ENCODE measurements around the gene CABLES2.
A peak's percentile ranks its signal among the peaks of the same experiment; 100 is the strongest.
"Not testable (repeated sequence)": the region's sequence is repeated elsewhere in the genome, so short reads cannot be mapped to it uniquely, and the experiment has no call there.

CABLES2 gene

DNA sequence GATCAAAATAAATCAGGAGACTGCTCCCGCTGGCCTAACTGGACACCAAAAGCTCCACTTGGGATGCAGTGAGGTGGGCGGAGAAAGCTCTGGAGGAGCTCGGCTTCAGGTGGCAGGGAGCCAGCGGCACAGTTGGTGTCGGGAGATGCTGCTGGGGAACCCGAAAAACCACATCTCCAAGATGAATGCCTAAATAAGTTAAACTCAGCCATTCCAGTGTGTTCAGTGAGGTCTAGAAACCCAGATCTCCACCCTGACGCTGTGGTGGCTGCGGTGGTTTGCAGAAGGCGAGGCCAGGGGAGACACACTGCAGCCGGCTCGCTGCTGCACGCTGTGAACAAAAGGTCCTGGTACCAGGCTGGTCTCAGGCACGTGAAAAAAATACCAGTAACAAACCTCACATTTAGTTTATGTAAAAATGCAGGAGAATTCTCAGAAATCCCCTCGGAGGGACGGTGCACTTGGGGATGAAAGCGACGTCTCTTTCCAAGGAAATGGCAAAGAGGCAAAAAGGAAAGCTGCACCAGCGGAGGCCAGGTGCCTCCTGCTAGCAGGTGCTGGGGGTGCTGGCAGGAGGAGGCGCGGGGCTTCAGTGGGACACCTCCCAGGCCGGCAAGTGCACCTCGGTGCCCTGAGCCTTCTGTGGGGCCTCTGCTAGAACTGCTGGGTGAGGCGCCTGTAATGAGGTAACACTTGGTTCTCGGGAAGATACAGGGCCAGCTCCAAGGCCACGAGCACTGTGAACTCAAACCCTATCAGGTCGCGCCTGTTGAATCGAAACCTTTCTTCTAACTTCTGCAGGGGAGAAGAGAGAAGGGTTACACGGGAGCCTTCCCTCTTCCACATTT, 16.5 kb downstream of the CABLES2 start:
- DNase-seq (no peak), ATAC-seq (no peak)

DNA sequence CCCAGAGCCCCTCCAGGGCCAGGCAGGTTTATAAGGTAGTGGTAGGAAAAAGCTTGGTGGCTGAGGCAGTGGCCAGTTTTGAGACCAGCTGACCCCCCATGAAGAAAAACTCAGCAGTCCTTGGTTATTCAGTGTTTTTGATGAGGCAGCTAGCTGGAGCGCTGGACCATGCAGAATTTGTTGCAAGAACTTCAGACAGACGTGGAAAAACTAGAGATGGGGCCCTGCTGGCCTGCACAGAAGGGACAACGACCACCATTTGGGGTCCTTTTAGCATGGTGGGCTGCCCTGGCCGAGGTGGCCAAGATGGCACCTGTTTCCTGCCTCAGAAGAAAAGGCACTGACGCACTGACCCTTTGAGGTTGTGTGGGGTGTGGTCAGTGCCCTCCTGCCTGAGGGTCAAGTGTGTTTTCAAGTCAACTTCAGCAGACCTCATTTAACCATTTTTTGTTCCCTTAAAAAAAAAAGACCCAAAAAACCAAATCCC, 17.4 kb downstream of the CABLES2 start:
- DNase-seq (no peak), ATAC-seq (no peak)

DNA sequence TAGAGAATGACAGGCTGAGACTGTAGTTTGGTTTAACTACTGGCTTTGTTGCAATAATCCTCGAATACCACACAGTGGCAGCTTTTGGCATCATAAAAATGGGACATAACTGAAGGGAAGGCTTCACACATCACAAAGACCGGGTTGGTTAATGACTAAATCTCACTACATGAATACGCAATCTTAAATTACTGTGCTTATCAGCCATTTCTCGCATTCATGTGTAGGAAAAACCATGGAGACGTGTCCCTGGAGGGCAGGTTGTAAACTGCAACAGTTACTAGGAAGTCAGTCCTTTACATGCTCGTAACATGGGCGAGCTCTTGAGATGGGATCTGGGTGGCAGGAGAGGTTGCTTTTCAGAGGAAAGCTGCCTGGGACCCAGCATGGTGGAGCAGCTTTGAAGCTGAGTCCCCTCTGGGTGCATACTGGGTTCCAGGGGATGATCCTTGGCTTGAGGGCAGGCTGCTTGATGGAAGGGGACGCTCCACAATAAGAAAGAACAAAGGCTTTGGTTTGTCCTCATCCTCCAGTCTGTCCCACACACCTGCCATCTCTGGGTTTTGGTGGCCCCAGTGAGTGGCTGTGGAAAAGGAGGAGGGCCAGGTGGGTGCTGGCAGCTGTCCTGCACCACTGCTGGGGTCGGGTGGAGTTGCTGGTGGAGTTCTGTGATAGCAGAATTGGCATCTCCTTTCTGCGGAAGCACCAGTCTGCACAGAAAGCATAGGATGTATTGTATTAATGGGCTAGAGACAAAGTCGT, 18.1 kb downstream of the CABLES2 start:
- ATAC-seq (no peak), DNase-seq (no peak)

DNA sequence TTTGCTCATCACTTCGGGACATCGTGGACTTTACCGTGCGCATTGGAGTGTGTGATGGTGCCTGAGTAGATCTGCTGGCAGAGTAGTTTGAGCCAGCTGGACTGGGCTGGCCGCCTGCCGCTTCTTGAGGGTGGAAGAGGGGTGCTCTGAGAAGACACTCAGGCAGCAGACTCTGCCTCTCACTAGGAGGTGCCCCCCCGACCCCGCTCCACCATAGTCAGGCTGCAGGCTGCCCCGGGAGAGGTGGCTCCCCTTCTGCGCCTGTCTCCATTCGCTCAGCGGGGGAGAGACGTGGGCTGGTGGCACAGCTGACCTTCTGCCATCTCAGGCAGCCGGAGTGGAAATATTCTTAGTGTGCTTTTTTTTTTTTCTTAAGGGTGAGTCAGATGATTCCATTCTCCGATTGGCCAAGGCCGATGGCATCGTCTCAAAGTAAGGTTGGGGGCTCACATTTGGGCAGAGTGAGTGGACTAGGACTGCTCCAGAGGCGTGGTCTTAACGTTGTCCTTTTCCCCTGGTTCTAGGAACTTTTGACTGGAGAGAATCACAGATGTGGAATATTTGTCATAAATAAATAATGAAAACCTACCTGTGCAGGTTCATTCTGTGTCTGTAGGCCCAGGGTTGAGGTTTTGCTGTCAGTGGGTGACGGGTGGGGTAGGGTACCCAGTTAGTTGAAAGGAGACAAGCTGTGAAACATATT, 19.0 kb downstream of the CABLES2 start:
- ATAC-seq, result no peak
- DNase-seq, result peak; percentile 47

DNA sequence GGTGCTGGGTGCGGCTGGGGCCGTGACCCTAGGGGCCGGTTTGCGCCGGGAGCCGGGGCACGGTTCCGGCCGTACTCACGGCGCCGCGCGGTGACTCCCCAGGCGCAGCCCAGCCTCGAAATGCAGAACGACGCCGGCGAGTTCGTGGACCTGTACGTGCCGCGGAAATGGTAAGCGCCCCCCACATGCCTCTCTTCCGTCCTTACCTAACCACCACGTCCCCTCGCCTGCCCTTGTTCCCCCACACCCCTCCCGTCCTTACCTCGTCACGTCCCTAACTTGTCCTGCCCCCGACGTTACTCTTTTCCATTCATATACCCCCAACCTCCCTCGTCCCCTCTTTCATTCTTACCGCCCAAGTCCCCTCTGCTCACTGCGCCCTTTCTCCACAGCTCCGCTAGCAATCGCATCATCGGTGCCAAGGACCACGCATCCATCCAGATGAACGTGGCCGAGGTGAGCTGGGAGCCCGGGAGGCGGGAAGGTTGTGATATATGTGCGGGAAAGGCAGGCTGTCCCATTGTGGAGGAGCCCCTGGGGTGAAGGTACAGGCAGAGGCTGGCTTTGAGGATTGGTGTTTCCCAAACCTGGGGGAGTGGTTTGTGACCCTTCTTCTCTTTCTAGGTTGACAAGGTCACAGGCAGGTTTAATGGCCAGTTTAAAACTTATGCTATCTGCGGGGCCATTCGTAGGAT, 19.7 kb downstream of the CABLES2 start:
- no peak for ATAC-seq

DNA sequence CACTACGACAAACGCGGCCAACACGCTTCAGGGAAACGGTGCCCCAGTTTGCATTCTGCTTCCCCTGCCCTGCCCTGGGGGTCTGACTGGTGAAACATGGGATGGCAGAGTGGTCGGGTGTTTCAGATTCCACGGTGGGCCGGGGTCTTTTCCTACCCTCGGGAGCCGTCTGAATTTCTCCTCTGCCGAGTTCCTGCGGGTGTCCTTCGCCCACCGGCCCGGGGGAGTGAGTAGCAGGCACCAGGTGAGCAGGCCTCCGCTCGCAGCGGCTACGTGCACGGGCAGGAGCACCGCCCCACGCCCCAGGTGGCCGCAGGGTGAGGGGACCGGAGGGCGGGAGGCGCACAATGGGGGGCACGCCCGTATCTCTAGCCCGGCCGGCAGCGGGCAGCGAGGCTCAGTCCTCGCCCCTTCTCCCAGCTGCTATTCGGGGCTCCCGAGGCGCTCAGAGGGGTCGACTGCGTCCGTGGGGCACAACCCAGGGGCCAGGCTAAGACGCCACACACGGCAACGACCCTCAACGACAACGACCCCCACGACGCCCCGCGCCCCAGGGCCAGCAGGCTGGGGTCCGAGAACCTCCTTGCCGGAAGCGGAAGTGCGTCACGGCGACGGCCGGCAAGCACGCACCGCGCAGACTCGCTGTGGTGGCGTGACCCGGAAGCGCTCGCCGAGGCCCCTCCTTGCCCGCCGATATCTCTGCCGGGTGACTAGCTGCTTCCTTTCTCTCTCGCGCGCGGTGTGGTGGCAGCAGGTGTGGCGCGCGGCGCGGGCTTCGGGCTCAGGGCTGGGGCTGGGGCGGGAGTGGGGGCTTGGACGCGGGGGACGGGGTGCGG, 20.5 kb downstream of the CABLES2 start, which contains the start of gene RPS21:
Gene RPS21, plus strand, starts transcription at position 721 of the 836 bp plus-strand sequence. CDS start 236 bp downstream, outside the sequence.
- peak; percentile 86 for ATAC-seq
- peak; percentile 94 for DNase-seq

More for the DNA sequence above, 19.7 kb downstream of the CABLES2 start:
- DNase-seq, result no peak

DNA sequence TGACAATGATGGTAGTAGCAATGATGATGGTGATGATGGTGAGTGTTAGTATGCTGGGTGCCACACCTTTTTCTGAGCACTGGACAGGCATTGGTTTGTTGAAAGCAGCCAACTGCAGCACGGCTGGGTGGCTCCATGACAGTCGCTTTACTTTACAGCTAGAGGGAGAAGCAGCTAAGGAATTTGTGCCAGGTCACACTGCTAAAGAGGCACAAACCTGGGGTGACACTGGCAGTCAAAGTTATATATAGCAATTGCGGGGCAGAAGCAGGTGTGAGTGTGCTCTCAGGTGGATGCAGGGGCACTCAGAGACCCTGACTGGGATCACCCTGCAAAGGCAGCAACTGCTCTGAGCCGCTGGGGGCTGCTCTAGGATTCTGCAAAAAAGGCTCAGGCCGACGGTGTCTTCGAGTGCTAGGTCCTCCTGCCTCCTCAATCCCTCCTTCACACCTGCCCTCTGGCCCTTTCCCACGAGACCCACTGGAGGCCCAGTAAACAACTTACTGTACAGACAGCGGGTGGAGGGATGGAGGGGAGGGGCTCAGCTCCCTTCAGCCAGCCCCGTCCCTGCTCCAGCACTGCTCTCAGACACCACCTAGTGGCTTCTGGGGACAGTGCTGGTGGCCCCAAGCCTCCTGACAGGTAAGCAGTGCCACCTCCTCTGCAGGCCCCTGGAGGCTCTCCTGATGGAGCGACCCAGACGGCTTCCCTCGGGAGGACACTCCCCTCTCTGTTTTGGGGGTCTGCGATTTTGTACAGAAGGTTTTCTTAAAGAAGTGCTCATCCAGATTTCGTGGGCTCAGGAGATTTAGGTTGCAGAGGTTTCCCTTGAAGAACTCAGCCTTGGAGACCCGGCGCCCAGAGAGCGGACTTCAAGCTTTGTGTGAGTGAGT, 24.5 kb downstream of the CABLES2 start:
- peak; percentile 68 for ATAC-seq

DNA sequence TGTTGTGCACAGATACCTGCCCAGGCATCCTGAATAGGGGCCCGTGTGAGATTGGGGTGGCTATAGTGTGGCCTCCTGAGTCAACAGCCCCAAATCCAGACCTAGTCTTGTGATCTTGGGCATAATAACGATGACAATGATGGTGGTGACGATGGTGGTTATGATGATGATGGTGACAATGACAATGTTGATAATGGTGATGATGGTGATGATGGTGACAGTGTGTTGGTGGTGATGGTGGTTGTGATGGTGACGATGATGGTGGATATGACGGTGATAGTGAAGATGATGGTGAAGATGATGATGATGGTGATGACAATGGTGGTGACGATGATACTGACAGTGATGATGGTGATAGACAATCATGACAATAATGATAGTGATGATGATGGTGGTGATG, 25.2 kb downstream of the CABLES2 start:
- DNase-seq (no peak), ATAC-seq (no peak)

More for the DNA sequence above, 24.5 kb downstream of the CABLES2 start:
- peak; percentile 83 for DNase-seq

DNA sequence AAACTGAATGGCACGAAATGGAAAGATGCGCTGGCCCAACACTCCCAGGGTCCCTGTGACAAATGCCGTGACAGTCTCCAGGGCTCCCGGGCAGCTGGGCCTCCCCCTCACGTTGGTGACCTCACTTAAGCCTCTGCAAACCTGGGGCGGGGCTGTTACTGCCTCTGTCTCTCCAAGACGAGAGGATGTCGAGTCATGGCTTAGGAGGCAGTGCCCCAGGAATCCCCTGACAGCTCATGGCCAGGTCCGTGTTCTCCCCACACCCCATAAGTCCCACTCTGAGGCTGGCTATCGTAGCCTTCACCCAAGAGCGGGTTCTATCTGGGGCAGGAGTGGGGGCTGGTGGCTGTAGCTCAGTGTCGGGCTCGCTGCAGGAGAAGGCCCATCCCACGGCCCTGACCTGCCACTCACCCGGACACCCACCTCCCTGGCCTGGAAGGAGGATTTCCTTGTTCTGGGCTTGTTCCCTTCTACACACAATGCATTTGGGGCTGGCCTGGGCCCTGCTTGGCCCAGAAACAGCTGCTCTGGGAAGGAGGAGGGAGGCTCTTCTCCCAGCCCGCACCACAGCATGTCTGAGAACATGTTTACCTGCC, 25.8 kb downstream of the CABLES2 start:
- ATAC-seq (no peak), DNase-seq (no peak)

DNA sequence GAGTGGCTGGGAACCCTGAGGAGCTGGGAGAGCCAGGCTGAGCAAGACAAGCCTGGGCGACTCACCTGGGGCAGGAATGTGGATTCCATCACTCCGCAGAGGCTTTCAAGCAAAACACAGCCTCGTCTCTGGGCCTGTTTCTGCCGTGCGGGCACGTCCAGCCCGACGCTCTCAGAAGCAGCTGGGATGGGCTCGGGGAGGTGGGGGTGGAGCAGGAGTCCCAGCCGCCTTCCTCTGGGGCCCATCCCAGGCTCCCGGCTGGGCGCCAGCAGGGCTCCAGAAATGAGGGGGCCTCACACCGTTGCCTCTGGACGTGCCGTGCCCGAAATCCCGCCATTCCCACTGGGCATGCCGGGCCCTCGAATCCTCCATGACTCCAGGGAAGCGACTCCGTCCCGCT, 28.9 kb downstream of the CABLES2 start:
- DNase-seq, result no peak
- no peak for ATAC-seq

DNA sequence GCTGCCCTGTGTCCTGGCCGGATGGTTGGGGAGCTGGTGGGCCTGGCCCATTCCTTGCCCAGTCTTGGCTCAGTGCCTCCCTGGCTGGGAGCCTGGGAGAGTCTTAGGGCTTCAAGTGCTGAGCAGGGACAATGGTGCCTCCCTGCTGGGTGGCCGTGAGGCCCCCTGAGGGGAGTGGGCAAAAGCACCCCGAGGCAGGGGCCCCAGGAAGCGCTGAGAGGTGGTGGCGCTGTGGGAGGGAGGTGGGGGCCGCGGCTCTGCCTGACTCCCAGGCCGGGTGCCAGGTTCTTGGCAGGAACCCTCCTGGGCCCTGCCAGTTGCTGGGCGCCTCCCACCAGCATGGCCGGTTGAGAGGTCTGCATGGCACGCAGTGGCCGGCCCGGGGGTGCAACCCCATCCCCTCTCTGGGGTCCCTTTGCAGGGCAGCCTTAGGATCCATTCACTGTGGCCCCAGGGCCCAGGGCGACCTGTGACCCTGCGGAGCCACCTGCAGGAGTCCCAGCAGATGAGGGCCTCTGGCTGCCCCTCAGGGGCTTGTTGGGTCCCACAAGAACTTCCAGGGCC, 29.4 kb downstream of the CABLES2 start:
- ATAC-seq (no peak), DNase-seq (no peak)

DNA sequence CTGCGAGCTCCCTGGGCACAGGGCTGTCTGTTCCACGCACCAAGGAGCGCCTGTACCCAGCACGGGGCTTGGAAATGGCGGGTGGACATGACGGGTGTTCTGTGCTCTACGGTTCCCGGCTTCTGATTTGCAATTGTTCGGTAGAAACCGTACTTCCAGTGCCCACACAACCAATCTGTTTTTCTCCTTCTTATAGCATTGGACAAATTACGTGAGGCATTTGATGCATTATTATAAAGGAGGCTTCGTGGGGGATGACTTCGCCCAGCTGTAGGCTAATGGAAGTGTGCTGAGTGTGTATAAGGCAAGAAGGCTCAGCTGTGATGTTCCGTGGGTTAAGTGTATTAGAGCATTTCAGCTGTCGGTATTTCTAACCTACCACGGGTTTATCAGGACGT, 30.0 kb downstream of the CABLES2 start:
- ATAC-seq (no peak), DNase-seq (no peak)

DNA sequence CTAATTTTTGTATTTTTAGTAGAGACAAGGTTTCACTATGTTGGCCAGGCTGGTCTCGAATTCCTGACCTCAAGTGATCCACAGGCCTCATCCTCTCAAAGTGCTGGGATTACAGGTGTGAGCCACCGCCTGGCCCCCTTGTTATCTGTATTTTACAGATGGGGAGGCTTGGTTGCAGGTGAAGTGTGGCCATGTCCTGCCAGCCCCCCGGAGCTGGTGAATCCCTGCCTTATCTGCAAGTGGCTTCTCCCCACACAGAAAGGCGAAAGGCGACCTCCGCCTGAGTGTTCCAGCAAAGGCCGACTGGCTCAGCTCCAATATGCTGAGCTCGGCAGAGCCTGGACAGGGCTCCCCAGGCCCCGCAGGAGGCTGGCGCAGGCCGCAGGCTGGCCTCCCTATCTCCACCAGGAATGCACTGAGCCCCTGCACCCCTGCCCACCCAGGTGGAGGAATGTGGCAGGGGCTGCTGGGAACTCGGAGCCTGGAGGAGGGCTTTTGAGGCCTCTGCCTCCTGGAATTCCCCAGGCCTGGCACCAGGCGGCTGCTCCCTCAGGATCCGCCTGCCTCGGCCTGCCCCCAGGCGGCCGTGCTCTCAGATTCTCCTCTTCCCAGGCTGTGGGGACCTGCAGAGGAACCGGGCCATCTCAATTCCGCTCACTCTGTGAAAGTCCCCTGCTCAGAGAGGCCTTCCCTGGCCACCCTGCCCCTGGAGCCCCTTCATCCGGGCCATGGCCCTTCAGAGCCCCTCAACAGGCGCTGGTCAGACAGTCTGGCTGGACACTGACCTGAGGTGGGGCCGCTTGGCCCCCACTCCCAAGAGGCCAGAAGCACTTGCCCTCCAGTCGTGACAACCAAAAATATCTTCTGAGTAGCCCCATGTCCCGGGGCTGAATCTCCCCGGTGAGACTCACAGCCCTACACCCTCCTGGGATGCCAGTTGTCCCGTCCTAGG, 30.7 kb downstream of the CABLES2 start:
- no peak for DNase-seq
- ATAC-seq, result no peak

DNA sequence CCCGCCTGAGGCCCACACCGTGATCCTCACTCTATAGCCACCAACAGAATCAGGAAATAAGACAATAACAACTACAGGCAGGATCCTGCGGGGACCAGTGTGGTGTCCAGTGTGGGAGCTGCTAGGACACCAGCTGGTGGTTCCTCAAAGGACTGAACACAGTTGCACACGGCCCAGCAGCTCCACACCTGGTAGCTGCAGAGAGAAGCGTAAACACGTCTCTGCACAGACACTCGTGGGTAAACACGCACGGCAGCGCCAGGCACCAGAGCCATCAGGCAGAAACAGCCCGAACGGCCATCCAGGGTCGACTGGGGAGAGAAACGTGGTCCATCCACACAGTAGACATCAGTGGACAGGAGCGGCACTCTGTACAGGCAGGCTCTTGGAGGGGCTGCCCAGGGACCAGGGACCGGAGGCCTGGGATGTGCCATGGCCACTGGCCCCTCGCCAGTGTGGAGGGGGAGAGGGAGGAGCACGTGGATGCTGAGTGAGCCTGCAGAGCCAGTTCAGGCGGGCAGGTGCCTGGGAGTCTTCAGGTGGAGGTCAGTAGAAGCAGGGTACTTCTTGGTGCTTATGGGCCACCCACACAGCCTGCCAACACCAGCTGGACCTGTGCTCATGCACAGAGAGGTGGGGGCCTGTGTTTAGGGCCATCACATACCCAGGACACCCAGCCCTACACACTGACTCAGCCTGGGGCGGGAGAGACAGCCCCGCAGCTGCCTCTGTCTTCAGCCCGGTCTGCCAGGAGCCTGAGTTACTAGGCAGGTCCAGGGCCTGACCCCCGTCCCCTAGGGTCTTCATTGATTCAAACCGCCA, 32.5 kb downstream of the CABLES2 start:
- DNase-seq, result no peak
- ATAC-seq, result no peak

DNA sequence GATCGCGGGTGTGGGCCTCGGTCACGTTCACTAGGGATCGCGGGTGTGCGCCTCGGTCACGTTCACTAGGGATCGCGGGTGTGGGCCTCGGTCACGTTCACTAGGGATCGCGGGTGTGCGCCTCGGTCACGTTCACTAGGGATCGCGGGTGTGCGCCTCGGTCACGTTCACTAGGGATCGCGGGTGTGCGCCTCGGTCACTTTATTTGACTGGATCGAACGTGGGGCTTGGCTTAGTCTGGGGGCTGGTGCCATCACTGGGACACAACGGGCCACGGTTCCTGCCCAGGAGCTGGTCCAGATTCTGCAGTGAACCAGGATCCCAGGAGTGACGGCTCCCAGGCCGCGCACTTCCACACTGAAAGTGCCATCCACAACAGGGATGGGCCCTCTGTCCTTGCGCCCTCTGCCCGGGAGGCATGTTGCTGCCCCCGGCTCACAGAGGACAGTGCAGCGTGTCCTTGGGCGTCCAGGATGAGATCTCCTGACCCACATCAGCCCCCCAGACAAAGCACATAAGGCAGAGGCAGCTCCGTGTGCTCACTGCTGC, 33.4 kb downstream of the CABLES2 start:
- not testable (repeated sequence) for ATAC-seq, DNase-seq

Data from stimulated activated naive CD8-positive, alpha-beta T cell treated with anti-CD3 and anti-CD28 coated beads, Interleukin-15, Interleukin-2, amounts not matched to agents 100 U/mL and 50 U/mL, for 24 hours (primary cell).